Esophagus (tissue), 2 donors: ENCODE data around the gene IER5L. TPM values are rescaled to one million over a fixed set of nuclear protein-coding genes. Genes with fewer than 3 reads are reported as not detected.
"Not testable (repeated sequence)": the region's sequence is repeated elsewhere in the genome, so short reads cannot be mapped to it uniquely, and the experiment has no call there.

Experiments
- H3K27ac ChIP-seq, 2 donors: one replicate each; pipeline ENCODE4 v1.5.1; 2013; ENCODE audit warnings: low read depth in 2 of 2, mild to moderate bottlenecking in 2 of 2, inconsistent platforms in 1 of 2, low read length in 1 of 2, moderate library complexity in 1 of 2
- H3K27me3 ChIP-seq, 2 donors: one replicate each; pipeline ENCODE4 v1.6.1; 2013; ENCODE audit warnings: low read length in 2 of 2, control low read depth in 1 of 2, mild to moderate bottlenecking in 1 of 2; ENCODE audit not compliant: insufficient read depth in 2 of 2, control insufficient read depth in 1 of 2
- H3K36me3 ChIP-seq, 2 donors: one replicate each; pipeline ENCODE4 v1.6.1; 2013; ENCODE audit warnings: low read length in 1 of 2; ENCODE audit not compliant: control insufficient read depth in 2 of 2, insufficient read depth in 2 of 2
- H3K4me1 ChIP-seq, 2 donors: one replicate each; pipeline ENCODE4 v1.6.1; 2013; ENCODE audit warnings: low read length in 1 of 2; ENCODE audit not compliant: control insufficient read depth in 2 of 2, insufficient read depth in 2 of 2
- H3K4me3 ChIP-seq, 2 donors: one replicate each; pipeline ENCODE4 v1.5.1; 2013; ENCODE audit warnings: low read length in 2 of 2, mild to moderate bottlenecking in 2 of 2, low read depth in 1 of 2, moderate library complexity in 1 of 2
- H3K9me3 ChIP-seq, 2 donors: one replicate each; pipeline ENCODE4 v1.6.1; 2013; ENCODE audit warnings: mild to moderate bottlenecking in 2 of 2, low read depth in 1 of 2, low read length in 1 of 2, moderate library complexity in 1 of 2; ENCODE audit not compliant: control insufficient read depth in 2 of 2, insufficient read depth in 1 of 2
- WGBS, 2 donors: extraction: QIAGEN DNeasy Blood & Tissue Kit; methylation state at CpG; one replicate each; pipeline ENCODE4 v1.1.7; 2013; 5-methylcytosine and 5-hydroxymethylcytosine counted together
- polyA plus RNA-seq, 2 donors: library from polyadenylated mRNA; stranded (reverse); fragments of 200-250 nt; gene quantifications; one replicate each; pipeline ENCODE4 v1.2.3, GENCODE V29; 2013
- donor health status: healthy with polysubstance abuse.
- donor health status: Bipolar disorder and iron deficiency.

Gene IER5L
- polyA plus RNA-seq, 2 donors = 5.4 to 8.4 TPM

GRCh38 chr9:129197978-129198318, 19.9 kb upstream of the IER5L start:
- Histone ChIP-seq H3K27me3 (no peaks in the 10 kb centered on the region), H3K36me3 (no peaks in the 10 kb centered on the region), H3K4me3 (no peak overlapping the region), H3K9me3 (no peaks in the 10 kb centered on the region), H3K4me1 (peaks cover 0 to 5% of the 10 kb centered on the region in 2 donors), H3K27ac (peak overlapping the region; percentile 69 to 77)
- 34 to 37% methylated on average over 8 of the region's 8 CpGs for WGBS, 2 donors

GRCh38 chr9:129197045-129197444, 19.0 kb upstream of the IER5L start:
- 92% methylated on average over 6 of the region's 6 CpGs for WGBS, 2 donors
- not testable (repeated sequence) for H3K27ac ChIP-seq, H3K9me3 ChIP-seq, H3K36me3 ChIP-seq, H3K27me3 ChIP-seq, H3K4me3 ChIP-seq, H3K4me1 ChIP-seq

GRCh38 chr9:129195606-129196005, 17.5 kb upstream of the IER5L start:
- Histone ChIP-seq H3K4me3 (no peak overlapping the region), H3K4me1 (peaks cover 0 to 5% of the 10 kb centered on the region in 2 donors), H3K27ac (no peak overlapping the region), H3K36me3 (no peaks in the 10 kb centered on the region), H3K27me3 (peaks cover 0 to 2% of the 10 kb centered on the region in 2 donors), H3K9me3 (no peaks in the 10 kb centered on the region)
- 86 to 91% methylated on average over 10 of the region's 10 CpGs for WGBS, 2 donors

GRCh38 chr9:129194221-129194620, 16.2 kb upstream of the IER5L start:
- Histone ChIP-seq H3K27me3 (peaks cover 0 to 2% of the 10 kb centered on the region in 2 donors), H3K4me1 (peaks cover 0 to 5% of the 10 kb centered on the region in 2 donors), H3K9me3 (no peaks in the 10 kb centered on the region), H3K4me3 (no peak overlapping the region), H3K36me3 (no peaks in the 10 kb centered on the region), H3K27ac (no peak overlapping the region)
- WGBS, 2 donors = 57 to 82% methylated on average over 3 of the region's 3 CpGs

- Histone ChIP-seq H3K4me1 (peaks cover 0 to 5% of the 10 kb centered on the region in 2 donors), H3K27ac (no peak overlapping the region), H3K36me3 (no peaks in the 10 kb centered on the region), H3K9me3 (no peaks in the 10 kb centered on the region), H3K27me3 (peaks cover 0 to 2% of the 10 kb centered on the region in 2 donors), H3K4me3 (no peak overlapping the region)
- WGBS, 2 donors = 79 to 84% methylated on average over 7 of the region's 7 CpGs
These were observed 15.6 kb upstream of the IER5L start for GRCh38 chr9:129193655-129194054.

GRCh38 chr9:129191234-129191633, 13.2 kb upstream of the IER5L start:
- H3K4me1 ChIP-seq = no peaks in the 10 kb centered on the region
- H3K27ac ChIP-seq = no peak overlapping the region
- H3K9me3 ChIP-seq = no peaks in the 10 kb centered on the region
- H3K27me3 ChIP-seq = peaks cover 0 to 2% of the 10 kb centered on the region in 2 donors
- WGBS, 2 donors = 91 to 92% methylated on average over 7 of the region's 7 CpGs
- H3K4me3 ChIP-seq = no peak overlapping the region
- no peaks in the 10 kb centered on the region for H3K36me3 ChIP-seq

- not testable (repeated sequence) for H3K36me3 ChIP-seq, H3K9me3 ChIP-seq, H3K4me3 ChIP-seq, H3K27me3 ChIP-seq, H3K27ac ChIP-seq, H3K4me1 ChIP-seq
- 94 to 96% methylated on average over 8 of the region's 8 CpGs for WGBS, 2 donors
These were observed 11.9 kb upstream of the IER5L start for GRCh38 chr9:129189971-129190370.

- Histone ChIP-seq H3K9me3 (peaks cover 0 to 5% of the 10 kb centered on the region in 2 donors), H3K36me3 (no peaks in the 10 kb centered on the region), H3K4me1 (peaks cover 0 to 5% of the 10 kb centered on the region in 2 donors), H3K27ac (no peak overlapping the region), H3K27me3 (no peaks in the 10 kb centered on the region), H3K4me3 (no peak overlapping the region)
- WGBS, 2 donors = 80 to 88% methylated on average over 1 of the region's 1 CpG
These were observed 9.0 kb upstream of the IER5L start for GRCh38 chr9:129187042-129187441.

- WGBS, 2 donors = 66 to 69% methylated on average over 10 of the region's 10 CpGs
- Histone ChIP-seq H3K4me1 (peaks cover 0 to 5% of the 10 kb centered on the region in 2 donors), H3K9me3 (peaks cover 0 to 5% of the 10 kb centered on the region in 2 donors), H3K27ac (no peak overlapping the region), H3K36me3 (no peaks in the 10 kb centered on the region), H3K4me3 (no peak overlapping the region), H3K27me3 (no peaks in the 10 kb centered on the region)
These were observed 7.9 kb upstream of the IER5L start for GRCh38 chr9:129185991-129186390.

- H3K36me3 ChIP-seq = no peaks in the 10 kb centered on the region
- WGBS, 2 donors = 93 to 94% methylated on average over 6 of the region's 6 CpGs
- H3K27me3 ChIP-seq = no peaks in the 10 kb centered on the region
- H3K4me1 ChIP-seq = peaks cover 0 to 5% of the 10 kb centered on the region in 2 donors
- peaks cover 0 to 5% of the 10 kb centered on the region in 2 donors for H3K9me3 ChIP-seq
- H3K27ac ChIP-seq = no peak overlapping the region
- no peak overlapping the region for H3K4me3 ChIP-seq
These were observed 7.3 kb upstream of the IER5L start for GRCh38 chr9:129185402-129185801.
